HEK293 (cell line): ENCODE measurements around the gene PYDC1.

ENCODE experiments used
- ZNF121 ChIP-seq: fragments of 450-650 bp; formaldehyde crosslinking; IDR thresholded peaks from 2 replicates; pipeline ENCODE4 v1.5.1; 2016; ENCODE audit warnings: missing biosample characterization, missing genetic modification characterization
- ZNF274 ChIP-seq, 2 experiments: fragments of 200-500 bp in 1 of 2; fragments of 450-650 bp in 1 of 2; sonication (Bioruptor generic) in 1 of 2; formaldehyde crosslinking in 1 of 2; IDR thresholded peaks; 2 replicates each; pipeline versions ENCODE4 v1.5.1 to v1.6.1; 2014 to 2016; ENCODE audit warnings: borderline replicate concordance in 1 of 2, inconsistent platforms in 1 of 2, low read length in 1 of 2, missing biosample characterization in 1 of 2, missing genetic modification characterization in 1 of 2
- ZNF596 ChIP-seq: fragments of 450-650 bp; IDR thresholded peaks from 2 replicates; pipeline ENCODE4 v1.5.0; 2018; ENCODE audit warnings: missing biosample characterization, mild to moderate bottlenecking, missing genetic modification characterization, moderate library complexity
- ZNF600 ChIP-seq: fragments of 450-650 bp; formaldehyde crosslinking; IDR thresholded peaks from 2 replicates; pipeline ENCODE4 v1.5.1; 2016; ENCODE audit warnings: missing biosample characterization, missing genetic modification characterization
- ZNF777 ChIP-seq: fragments of 450-650 bp; formaldehyde crosslinking; IDR thresholded peaks from 2 replicates; pipeline ENCODE4 v1.5.1; 2017; ENCODE audit warnings: missing biosample characterization, missing genetic modification characterization, borderline replicate concordance
- TF ChIP-seq, protein P1 (sequence below): fragments of 450-650 bp; formaldehyde crosslinking; IDR thresholded peaks from 2 replicates; pipeline ENCODE4 v1.5.1; 2016; ENCODE audit warnings: missing biosample characterization, missing genetic modification characterization
- TF ChIP-seq, protein P2 (sequence below): fragments of 450-650 bp; formaldehyde crosslinking; IDR thresholded peaks from 2 replicates; pipeline ENCODE4 v1.5.1; 2016; ENCODE audit warnings: missing biosample characterization, missing genetic modification characterization, low read depth

DNA sequence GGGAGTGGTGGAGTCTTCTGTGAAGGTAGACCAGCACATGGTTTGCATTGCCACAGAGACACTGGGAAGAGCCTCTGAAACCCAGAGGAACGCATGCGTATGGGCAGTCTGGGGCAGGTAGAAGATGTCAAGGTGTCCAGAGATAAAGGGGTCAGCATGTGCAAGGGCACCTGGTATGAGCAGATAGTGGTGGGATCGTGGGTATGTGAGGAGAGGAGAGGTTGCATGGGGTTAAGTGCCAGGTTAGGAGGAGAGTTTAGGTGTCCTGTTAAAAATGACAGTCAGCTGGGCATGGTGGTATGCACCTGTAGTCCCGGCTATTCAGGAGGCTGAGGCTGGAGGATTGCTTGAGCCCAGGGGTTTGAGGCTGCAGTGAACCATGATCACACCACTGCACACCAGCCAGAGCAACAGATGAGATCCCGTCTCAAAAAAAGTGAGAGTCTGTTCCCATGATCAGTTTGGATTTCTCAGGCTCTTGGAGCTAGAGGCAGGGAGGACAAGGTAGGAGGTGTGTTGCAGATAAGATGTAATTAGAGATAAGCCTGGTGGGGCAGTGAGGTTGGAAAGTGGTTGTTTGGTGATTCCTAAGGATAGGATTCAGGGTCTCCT is 17.4 kb downstream of the PYDC1 start:
- no peak for TF ChIP-seq ZNF274 (IDR thresholded peaks at IDR 0.05; ENCODE audit: low read length)
- no peak for TF ChIP-seq ZNF274 (tag by site-specific recombination; IDR thresholded peaks at IDR 0.05; ENCODE audit: borderline replicate concordance)
- TF ChIP-seq, protein P1, sequence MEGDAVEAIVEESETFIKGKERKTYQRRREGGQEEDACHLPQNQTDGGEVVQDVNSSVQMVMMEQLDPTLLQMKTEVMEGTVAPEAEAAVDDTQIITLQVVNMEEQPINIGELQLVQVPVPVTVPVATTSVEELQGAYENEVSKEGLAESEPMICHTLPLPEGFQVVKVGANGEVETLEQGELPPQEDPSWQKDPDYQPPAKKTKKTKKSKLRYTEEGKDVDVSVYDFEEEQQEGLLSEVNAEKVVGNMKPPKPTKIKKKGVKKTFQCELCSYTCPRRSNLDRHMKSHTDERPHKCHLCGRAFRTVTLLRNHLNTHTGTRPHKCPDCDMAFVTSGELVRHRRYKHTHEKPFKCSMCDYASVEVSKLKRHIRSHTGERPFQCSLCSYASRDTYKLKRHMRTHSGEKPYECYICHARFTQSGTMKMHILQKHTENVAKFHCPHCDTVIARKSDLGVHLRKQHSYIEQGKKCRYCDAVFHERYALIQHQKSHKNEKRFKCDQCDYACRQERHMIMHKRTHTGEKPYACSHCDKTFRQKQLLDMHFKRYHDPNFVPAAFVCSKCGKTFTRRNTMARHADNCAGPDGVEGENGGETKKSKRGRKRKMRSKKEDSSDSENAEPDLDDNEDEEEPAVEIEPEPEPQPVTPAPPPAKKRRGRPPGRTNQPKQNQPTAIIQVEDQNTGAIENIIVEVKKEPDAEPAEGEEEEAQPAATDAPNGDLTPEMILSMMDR: no peak
- TF ChIP-seq ZNF121 (tag by site-specific recombination): no peak
- TF ChIP-seq ZNF596 (tag by site-specific recombination): no peak
- peak; percentile 46; the same call in 1 of the 2 replicates for TF ChIP-seq ZNF600 (tag by site-specific recombination)
- no peak for TF ChIP-seq ZNF777 (tag by site-specific recombination)
- TF ChIP-seq, protein P2, sequence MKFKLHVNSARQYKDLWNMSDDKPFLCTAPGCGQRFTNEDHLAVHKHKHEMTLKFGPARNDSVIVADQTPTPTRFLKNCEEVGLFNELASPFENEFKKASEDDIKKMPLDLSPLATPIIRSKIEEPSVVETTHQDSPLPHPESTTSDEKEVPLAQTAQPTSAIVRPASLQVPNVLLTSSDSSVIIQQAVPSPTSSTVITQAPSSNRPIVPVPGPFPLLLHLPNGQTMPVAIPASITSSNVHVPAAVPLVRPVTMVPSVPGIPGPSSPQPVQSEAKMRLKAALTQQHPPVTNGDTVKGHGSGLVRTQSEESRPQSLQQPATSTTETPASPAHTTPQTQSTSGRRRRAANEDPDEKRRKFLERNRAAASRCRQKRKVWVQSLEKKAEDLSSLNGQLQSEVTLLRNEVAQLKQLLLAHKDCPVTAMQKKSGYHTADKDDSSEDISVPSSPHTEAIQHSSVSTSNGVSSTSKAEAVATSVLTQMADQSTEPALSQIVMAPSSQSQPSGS (tag by site-specific recombination): no peak
